Activated T-helper 1 cell treated with anti-CD3 and anti-CD28 coated beads, Interleukin-12 subunit alpha, Interleukin-12 subunit beta, Interleukin-2, Interleukin-4 antibody, amounts not matched to agents 30 ng/mL and 10 ng/mL and 1 ng/mL, durations not matched to agents 14 hours and 24 hours and 36 hours (primary cell): Measurements from ENCODE around the gene NEGR1. TPM values are rescaled to one million over a fixed set of nuclear protein-coding genes. Genes with fewer than 3 reads are reported as not detected.

Experiments used
- DNase-seq: peaks from one replicate; pipeline ENCODE4 v3.0.0; 2021; ENCODE audit warnings: low spot score
- H3K27ac Mint-ChIP-seq: one replicate; pipeline ENCODE4 v1.8.0; 2021; ENCODE audit warnings: mild to moderate bottlenecking, mixed read lengths
- H3K27me3 Mint-ChIP-seq: one replicate; pipeline ENCODE4 v1.8.0; 2022; ENCODE audit warnings: mild to moderate bottlenecking, moderate library complexity, mixed read lengths; ENCODE audit not compliant: insufficient read depth
- H3K36me3 Mint-ChIP-seq: one replicate; pipeline ENCODE4 v1.8.0; 2021; ENCODE audit warnings: low read depth, mixed read lengths
- H3K4me1 Mint-ChIP-seq: one replicate; pipeline ENCODE4 v1.8.0; 2021; ENCODE audit warnings: low read depth, mixed read lengths
- H3K4me3 Mint-ChIP-seq: one replicate; pipeline ENCODE4 v1.8.0; 2021; ENCODE audit warnings: mild to moderate bottlenecking, moderate library complexity, mixed read lengths
- H3K9me3 Mint-ChIP-seq: one replicate; pipeline ENCODE4 v1.8.0; 2021; ENCODE audit warnings: mixed read lengths
- intact Hi-C: fragments of 100-400 bp; cut with micrococcal nuclease; formaldehyde crosslinking; loops from one replicate; pipeline ENCODE4 v1.15.1; 2024
- total RNA-seq: library from RNA; stranded (reverse); gene quantifications from 2 replicates; pipeline ENCODE4 v1.2.3, GENCODE V29; 2022

Gene NEGR1
- not detected in 2 replicates for total RNA-seq

DNA sequence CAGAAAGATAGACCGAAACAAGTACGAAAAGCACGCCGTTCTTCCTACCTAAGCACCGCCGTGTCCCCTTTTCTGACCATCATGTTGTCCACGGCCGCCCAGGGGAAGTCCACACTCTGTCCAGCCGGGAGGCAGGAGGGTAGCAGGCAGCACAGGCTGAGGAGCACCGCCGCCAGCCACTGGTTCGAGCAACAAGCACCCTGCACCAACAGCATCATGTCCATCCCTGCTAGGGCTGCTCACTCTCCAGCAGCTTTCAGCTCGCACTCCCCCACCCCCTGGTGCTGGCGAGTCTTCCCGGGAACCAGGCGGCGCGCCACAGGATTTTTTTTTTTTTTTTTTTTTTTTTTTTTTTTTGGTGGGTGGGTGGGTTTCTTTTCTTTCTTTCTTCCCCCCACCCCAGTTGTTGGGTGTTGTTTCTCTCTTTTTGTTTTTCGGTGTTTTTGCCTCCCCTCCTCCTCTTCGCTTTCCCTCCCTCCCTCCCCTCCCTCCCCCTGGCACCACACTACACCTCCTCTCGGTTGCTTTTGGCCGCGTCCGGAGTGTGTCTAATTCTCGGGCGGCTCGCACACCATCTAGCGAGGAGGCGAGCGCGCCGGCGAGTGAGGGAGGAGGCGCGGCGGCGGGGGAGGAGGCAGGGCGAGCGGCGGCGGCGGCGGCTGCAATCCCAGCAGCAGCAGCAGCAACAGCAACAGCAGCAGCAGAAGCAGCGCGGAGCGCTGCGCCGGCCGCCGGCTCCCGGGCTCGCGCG lies at the start of gene NEGR1:
TSS of gene NEGR1 (minus strand) at position 269 of the 751 bp plus-strand sequence.
- Mint-ChIP-seq H3K4me3 (peak within 1 kb of the TSS; percentile 75), H3K27me3 (peaks cover 35% of the 10 kb centered on the region), H3K27ac (peak within 1 kb of the TSS; percentile 18), H3K36me3 (peaks cover 1% of the 10 kb centered on the region), H3K9me3 (no peaks in the 10 kb centered on the region), H3K4me1 (peaks cover 14% of the 10 kb centered on the region)
- peak; percentile 48 for DNase-seq
- intact Hi-C loops = loop anchor here (10.0 kb wide), 2 partner anchors 1198 to 1912 kb away; partner anchors contain the start of genes FPGT, LRRIQ3 and ZRANB2

DNA sequence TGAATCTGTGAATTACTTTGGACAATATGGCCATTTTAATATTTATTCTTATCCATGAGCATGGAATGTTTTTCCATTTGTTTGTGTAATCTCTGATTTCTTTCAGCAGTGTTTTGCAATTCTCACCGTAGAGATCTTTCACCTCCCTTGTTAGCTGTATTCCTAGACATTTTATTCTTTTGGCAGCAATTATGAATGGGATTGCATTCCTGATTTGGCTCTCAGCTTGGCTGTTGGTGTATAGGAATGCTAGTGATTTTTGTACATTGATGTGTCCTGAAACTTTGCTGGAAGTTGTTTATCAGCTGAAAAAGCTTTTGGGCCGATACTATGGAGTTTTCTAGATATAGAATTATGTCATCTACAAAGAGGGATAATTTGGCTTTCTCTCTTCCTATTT lies 44.2 kb upstream of the NEGR1 start:
- DNase-seq = no peak
- intact Hi-C loops = no loop called here
- Mint-ChIP-seq H3K36me3 (no peaks in the 10 kb centered on the region), H3K27me3 (no peaks in the 10 kb centered on the region), H3K4me3 (no peak overlapping the region), H3K9me3 (no peaks in the 10 kb centered on the region), H3K4me1 (peaks cover 7% of the 10 kb centered on the region), H3K27ac (no peak overlapping the region)

DNA sequence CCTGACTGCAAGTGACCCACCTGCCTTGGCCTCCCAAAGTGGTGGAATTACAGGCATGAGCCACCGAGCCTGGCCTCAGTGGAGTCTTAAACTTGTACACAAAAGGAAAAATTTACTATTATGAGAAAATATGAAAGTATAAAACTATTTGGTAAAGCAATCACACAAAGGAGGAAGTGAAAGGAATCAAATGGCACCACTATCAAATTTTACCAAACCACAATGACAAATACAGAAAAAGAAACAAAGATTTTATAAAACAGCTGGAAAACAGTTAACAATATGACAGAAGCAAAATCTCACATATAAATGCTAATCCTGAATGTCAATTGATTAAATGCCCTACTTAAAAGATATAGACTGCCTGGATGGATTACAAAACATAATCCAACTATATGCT lies 42.1 kb upstream of the NEGR1 start:
- H3K4me3 Mint-ChIP-seq = no peak overlapping the region
- H3K4me1 Mint-ChIP-seq = peaks cover 7% of the 10 kb centered on the region
- intact Hi-C loops = no loop called here

DNA sequence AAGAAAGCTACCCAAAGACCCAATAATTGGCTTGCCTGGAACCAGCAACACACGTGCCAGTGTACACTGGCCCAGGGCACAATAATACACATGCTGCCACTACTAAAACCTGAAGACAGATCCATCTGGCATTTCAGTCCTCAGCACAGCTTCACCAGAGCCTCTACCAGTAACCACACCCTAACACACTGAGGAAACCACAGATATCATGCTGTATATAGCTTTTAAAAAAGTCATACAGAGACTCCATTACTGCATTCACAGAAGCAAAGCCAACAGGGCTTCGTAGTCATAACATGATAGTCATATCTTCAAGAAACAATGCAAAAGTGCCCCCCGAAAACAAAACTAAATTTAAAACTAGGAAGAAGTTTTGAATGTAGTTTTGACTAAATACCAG lies 40.6 kb upstream of the NEGR1 start:
- Mint-ChIP-seq H3K27ac (no peak overlapping the region), H3K27me3 (no peaks in the 10 kb centered on the region), H3K4me1 (peaks cover 7% of the 10 kb centered on the region), H3K4me3 (no peak overlapping the region), H3K9me3 (no peaks in the 10 kb centered on the region), H3K36me3 (no peaks in the 10 kb centered on the region)
- DNase-seq = no peak
- intact Hi-C loops = no loop called here

More for the DNA sequence above, 42.1 kb upstream of the NEGR1 start:
- Mint-ChIP-seq H3K36me3 (no peaks in the 10 kb centered on the region), H3K27ac (no peak overlapping the region), H3K9me3 (no peaks in the 10 kb centered on the region), H3K27me3 (no peaks in the 10 kb centered on the region)
- no peak for DNase-seq

DNA sequence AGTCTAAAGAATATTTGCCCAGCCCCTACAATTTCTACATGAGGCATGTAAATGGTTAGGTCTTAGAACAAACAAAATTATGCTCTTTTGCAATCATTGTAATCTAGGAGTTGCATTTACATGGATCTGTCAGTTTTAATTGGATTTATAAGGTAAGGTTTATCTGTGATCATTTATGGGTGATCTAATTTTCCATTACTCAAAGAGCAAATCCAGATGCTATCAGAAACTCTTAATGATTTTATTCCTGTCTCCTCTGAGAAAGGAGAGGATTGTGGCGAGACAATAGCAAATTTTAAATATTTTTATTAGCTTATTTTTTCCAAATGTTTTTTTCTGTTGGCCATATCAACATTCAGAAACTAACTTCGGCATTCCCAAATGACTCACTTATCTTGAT lies 14.2 kb upstream of the NEGR1 start:
- no peak overlapping the region for H3K4me3 Mint-ChIP-seq
- H3K9me3 Mint-ChIP-seq = no peaks in the 10 kb centered on the region
- peaks cover 2% of the 10 kb centered on the region for H3K27me3 Mint-ChIP-seq
- intact Hi-C loops = no loop called here
- H3K36me3 Mint-ChIP-seq = no peaks in the 10 kb centered on the region
- no peak overlapping the region for H3K27ac Mint-ChIP-seq
- H3K4me1 Mint-ChIP-seq = no peaks in the 10 kb centered on the region
- no peak for DNase-seq

DNA sequence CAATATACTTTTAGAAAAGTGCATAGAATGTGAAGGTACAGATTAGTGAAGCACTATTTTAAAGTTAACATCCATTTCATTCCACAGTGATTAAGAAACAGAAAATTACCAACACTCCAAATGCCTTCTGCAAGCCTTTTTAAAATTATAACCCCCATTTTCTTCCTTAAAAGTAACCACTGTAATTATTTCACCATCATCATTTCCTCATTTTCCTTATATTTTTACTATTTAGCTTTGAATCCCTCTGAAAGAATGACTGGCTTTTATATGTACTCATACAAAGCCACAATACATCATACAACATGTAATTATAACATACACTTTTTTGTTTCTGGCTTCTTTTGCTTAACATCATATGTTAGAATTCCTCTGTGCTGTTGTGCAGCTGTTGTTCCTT lies 6.5 kb upstream of the NEGR1 start:
- Mint-ChIP-seq H3K4me3 (no peak overlapping the region), H3K27me3 (peaks cover 12% of the 10 kb centered on the region), H3K4me1 (no peaks in the 10 kb centered on the region), H3K36me3 (no peaks in the 10 kb centered on the region), H3K9me3 (no peaks in the 10 kb centered on the region), H3K27ac (no peak overlapping the region)
- intact Hi-C loops = loop anchor here (1.0 to 10.0 kb wide), 3 partner anchors 9 to 1906 kb away; partner anchors contain the start of genes FPGT, LRRIQ3 and ZRANB2
- DNase-seq = no peak

DNA sequence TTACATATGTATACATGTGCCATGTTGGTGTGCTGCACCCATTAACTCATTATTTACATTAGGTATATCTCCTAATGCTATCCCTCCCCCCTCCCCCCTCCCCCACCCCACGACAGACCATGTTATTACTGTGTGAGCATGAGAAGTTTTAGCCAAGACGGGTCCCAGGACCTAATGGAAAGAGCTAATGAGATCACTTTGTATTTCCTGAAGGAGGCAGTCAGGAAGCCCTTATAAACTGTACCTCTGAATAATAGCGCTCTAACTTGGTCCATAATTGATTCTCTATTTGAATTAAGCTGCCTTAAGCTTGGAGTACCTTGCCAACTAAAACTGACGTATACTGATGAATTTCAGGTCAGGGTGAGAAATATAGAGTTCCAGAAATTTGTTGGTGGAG lies 4.1 kb upstream of the NEGR1 start:
- H3K4me1 Mint-ChIP-seq = peaks cover 9% of the 10 kb centered on the region
- H3K27me3 Mint-ChIP-seq = peaks cover 23% of the 10 kb centered on the region
- H3K36me3 Mint-ChIP-seq = peaks cover 1% of the 10 kb centered on the region
- H3K9me3 Mint-ChIP-seq = no peaks in the 10 kb centered on the region
- DNase-seq = no peak
- intact Hi-C loops = loop anchor here (10.0 kb wide), 2 partner anchors 1202 to 1908 kb away; partner anchors contain the start of genes FPGT, LRRIQ3 and ZRANB2
- H3K4me3 Mint-ChIP-seq = no peak overlapping the region
- no peak overlapping the region for H3K27ac Mint-ChIP-seq

DNA sequence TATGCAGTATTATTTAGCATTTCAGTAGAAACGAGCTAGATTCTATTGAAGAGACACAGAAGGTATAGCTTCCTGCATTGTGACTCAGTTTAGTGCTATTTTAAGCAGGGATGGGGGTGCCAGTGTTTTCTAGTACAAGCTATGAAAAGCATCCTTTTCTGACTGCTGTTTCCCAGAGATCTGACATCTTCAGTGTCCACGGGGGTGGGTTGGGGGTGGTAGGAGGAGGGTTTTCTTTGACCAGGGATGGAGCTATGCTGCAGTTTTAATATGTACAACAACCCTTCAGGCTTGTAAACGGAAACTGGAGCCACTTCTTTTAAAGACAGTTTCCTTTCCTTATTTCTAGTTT lies 2.7 kb upstream of the NEGR1 start:
- Mint-ChIP-seq H3K4me1 (peaks cover 14% of the 10 kb centered on the region), H3K27ac (no peak overlapping the region)
- DNase-seq = no peak

DNA sequence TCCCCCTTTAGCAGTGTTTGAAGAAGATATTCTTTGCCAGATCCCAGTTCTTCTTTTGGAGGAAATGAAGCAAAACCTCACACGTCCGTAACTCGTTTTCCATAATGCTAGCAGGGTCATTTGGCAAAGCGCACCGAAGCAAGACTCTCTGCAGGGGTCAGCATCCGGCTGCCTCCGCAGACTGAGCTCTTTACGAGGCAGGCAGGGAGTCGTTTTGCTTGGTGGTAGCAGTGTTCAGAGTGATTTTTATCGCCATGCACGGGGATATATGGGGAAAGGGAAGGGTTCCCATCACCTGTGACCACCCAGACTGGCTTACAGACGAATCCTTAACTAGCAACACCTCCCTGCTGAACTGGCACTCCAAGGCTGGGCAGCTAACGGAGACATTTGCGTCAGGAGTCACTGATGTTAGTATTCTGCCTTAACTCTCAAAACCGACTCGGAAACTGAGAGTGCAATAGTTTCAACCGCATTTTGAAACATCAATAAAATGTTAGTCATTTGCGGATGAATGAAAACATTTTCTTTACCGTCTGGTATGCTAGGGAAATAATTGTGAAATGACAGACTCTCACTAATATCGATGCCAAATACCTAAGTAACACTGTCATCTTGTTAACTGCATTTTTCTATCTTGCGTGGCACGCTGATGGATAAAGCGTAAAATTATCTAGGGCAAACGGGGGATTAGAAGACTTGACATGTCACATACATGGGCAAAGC lies 2.2 kb upstream of the NEGR1 start:
- no peak overlapping the region for H3K4me3 Mint-ChIP-seq
- peaks cover 1% of the 10 kb centered on the region for H3K36me3 Mint-ChIP-seq
- H3K4me1 Mint-ChIP-seq = peaks cover 14% of the 10 kb centered on the region
- H3K27me3 Mint-ChIP-seq = peaks cover 36% of the 10 kb centered on the region
- H3K27ac Mint-ChIP-seq = no peak overlapping the region
- intact Hi-C loops = loop anchor here (10.0 kb wide), 2 partner anchors 1200 to 1910 kb away; partner anchors contain the start of genes FPGT, LRRIQ3 and ZRANB2
- DNase-seq = no peak
- H3K9me3 Mint-ChIP-seq = no peaks in the 10 kb centered on the region

More for the DNA sequence above, 2.7 kb upstream of the NEGR1 start:
- Mint-ChIP-seq H3K9me3 (no peaks in the 10 kb centered on the region), H3K4me3 (no peak overlapping the region), H3K27me3 (peaks cover 34% of the 10 kb centered on the region), H3K36me3 (peaks cover 1% of the 10 kb centered on the region)
- intact Hi-C loops = loop anchor here (10.0 kb wide), 2 partner anchors 1200 to 1910 kb away; partner anchors contain the start of genes FPGT, LRRIQ3 and ZRANB2

DNA sequence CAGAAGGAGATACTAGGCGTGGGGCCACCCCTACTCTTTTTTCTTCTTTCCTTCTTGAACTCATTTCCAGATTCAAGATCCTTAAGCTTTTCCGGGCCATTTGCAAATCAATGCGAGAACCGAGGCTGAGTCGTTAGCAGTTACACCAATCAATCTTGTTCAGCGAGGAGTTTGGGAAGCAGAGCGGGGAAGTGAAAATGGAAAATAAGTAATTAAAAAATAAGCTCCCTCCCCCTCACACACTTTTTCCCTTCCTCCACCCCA lies 1.7 kb upstream of the NEGR1 start:
- Mint-ChIP-seq H3K27me3 (peaks cover 39% of the 10 kb centered on the region), H3K9me3 (no peaks in the 10 kb centered on the region), H3K4me3 (no peak overlapping the region), H3K36me3 (peaks cover 1% of the 10 kb centered on the region), H3K27ac (no peak overlapping the region), H3K4me1 (peaks cover 14% of the 10 kb centered on the region)
- no peak for DNase-seq
- intact Hi-C loops = loop anchor here (10.0 kb wide), 2 partner anchors 1199 to 1911 kb away; partner anchors contain the start of genes FPGT, LRRIQ3 and ZRANB2

DNA sequence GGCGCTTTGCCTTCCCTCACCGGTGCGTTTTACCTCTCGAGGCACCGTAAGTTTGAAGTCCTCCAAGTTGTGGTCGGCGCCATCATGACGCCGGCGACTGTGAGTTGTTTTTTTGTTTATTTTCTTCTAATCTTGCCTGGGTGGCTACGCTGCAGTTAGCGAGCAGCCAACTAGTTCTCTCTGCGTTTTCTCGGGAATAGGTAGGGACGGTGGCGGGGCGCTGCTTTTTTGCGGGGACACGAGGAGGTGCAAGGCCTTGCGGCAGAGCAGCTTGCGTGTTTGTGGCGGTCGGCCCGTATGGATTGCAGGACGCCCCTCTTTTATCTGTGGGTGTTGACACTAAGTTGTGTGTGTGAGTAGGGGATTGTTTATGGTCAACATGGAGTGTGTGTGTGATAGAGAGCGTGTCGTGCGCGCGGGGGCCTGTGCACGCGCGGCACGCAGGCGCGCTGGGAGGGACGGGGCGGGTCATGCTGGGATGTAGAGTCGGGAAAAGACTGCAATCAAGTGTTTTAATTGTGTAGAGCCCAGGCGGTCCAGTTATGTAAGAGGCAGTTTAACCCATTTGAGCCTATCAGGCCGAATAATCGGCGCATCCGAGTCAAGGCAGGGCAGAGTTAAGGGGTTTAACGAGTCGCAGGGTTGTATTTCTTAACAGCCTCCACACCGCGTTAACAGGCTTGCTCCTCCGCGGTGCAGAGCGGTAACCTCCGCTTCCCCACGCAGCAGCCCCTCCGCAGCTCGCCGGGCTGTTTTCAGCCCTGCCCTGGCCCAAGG lies 1.2 kb upstream of the NEGR1 start:
- Mint-ChIP-seq H3K4me1 (peaks cover 14% of the 10 kb centered on the region), H3K36me3 (peaks cover 1% of the 10 kb centered on the region), H3K27me3 (peaks cover 35% of the 10 kb centered on the region), H3K4me3 (no peak overlapping the region), H3K9me3 (no peaks in the 10 kb centered on the region), H3K27ac (no peak overlapping the region)
- DNase-seq = no peak
- intact Hi-C loops = loop anchor here (10.0 kb wide), 2 partner anchors 1199 to 1911 kb away; partner anchors contain the start of genes FPGT, LRRIQ3 and ZRANB2

DNA sequence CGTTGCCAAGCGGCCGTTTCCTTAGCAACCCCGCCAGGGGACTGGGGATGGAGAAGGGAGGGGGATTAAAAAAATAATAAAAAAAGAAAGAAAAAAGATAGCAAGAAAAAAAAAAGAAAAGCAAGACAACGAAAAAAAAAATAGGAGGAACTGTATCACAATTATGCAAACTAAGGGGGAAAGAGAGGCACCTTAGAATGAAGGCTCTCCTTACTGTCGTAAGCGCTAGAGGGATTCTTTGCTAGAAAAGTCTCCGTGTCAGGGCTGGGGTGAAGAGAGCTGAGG lies 625 bp upstream of the NEGR1 start:
- intact Hi-C loops = loop anchor here (10.0 kb wide), 2 partner anchors 1198 to 1912 kb away; partner anchors contain the start of genes FPGT, LRRIQ3 and ZRANB2
- no peak for DNase-seq
- H3K4me1 Mint-ChIP-seq = peaks cover 14% of the 10 kb centered on the region
- H3K27ac Mint-ChIP-seq = no peak overlapping the region
- no peak overlapping the region for H3K4me3 Mint-ChIP-seq
- H3K36me3 Mint-ChIP-seq = peaks cover 1% of the 10 kb centered on the region
- H3K9me3 Mint-ChIP-seq = no peaks in the 10 kb centered on the region
- H3K27me3 Mint-ChIP-seq = peaks cover 35% of the 10 kb centered on the region
